COLO829 (cell line): Measurements from ENCODE around the gene FAM13C.

Experiments
- DNase-seq: peaks from one replicate; pipeline ENCODE4 v3.0.0; 2012; ENCODE audit warnings: low spot score

The FAM13C gene

GRCh38 chr10:59315465-59315864 lies 46.9 kb downstream of the FAM13C start:
- DNase-seq, result no peak

GRCh38 chr10:59314268-59314667 lies 48.1 kb downstream of the FAM13C start:
- no peak for DNase-seq

GRCh38 chr10:59312247-59312646 lies 50.1 kb downstream of the FAM13C start:
- DNase-seq, result no peak

- DNase-seq, result no peak
Observed at GRCh38 chr10:59311025-59311424, 51.3 kb downstream of the FAM13C start.

GRCh38 chr10:59310324-59310914 lies 51.9 kb downstream of the FAM13C start:
- no peak for DNase-seq

GRCh38 chr10:59304521-59305097 lies 57.7 kb downstream of the FAM13C start:
- DNase-seq, result no peak

GRCh38 chr10:59303018-59303417 lies 59.3 kb downstream of the FAM13C start:
- no peak for DNase-seq

GRCh38 chr10:59302381-59302780 lies 60.0 kb downstream of the FAM13C start:
- no peak for DNase-seq

- no peak for DNase-seq
Observed at GRCh38 chr10:59301067-59301754, 61.1 kb downstream of the FAM13C start.

GRCh38 chr10:59300386-59300785 lies 62.0 kb downstream of the FAM13C start:
- DNase-seq, result no peak

- DNase-seq, result no peak
Observed at GRCh38 chr10:59299933-59300332, 62.4 kb downstream of the FAM13C start.

- DNase-seq, result peak; percentile 4
Observed at GRCh38 chr10:59290448-59290847, 71.9 kb downstream of the FAM13C start.

- no peak for DNase-seq
Observed at GRCh38 chr10:59289853-59290252, 72.5 kb downstream of the FAM13C start.

- DNase-seq, result no peak
Observed at GRCh38 chr10:59287587-59288255, 74.6 kb downstream of the FAM13C start.

GRCh38 chr10:59285848-59286247 lies 76.5 kb downstream of the FAM13C start:
- DNase-seq, result no peak

- no peak for DNase-seq
Observed at GRCh38 chr10:59285073-59285472, 77.3 kb downstream of the FAM13C start.

- DNase-seq, result no peak
Observed at GRCh38 chr10:59284118-59284975, 78.0 kb downstream of the FAM13C start.

- no peak for DNase-seq
Observed at GRCh38 chr10:59283456-59284091, 78.8 kb downstream of the FAM13C start.

- no peak for DNase-seq
Observed at GRCh38 chr10:59281861-59282260, 80.5 kb downstream of the FAM13C start.

GRCh38 chr10:59279991-59280505 lies 82.3 kb downstream of the FAM13C start:
- DNase-seq, result no peak

- DNase-seq, result no peak
Observed at GRCh38 chr10:59279476-59279875, 82.9 kb downstream of the FAM13C start.
